ENCODE data around the gene SLAMF1. TPM values are rescaled to one million over a fixed set of nuclear protein-coding genes. Genes with fewer than 3 reads are reported as not detected.
"Not testable (repeated sequence)": the region's sequence is repeated elsewhere in the genome, so short reads cannot be mapped to it uniquely, and the experiment has no call there.

SLAMF1 gene
- polyA plus RNA-seq, 1 donor from 2014 or later: 17.2 TPM

DNA sequence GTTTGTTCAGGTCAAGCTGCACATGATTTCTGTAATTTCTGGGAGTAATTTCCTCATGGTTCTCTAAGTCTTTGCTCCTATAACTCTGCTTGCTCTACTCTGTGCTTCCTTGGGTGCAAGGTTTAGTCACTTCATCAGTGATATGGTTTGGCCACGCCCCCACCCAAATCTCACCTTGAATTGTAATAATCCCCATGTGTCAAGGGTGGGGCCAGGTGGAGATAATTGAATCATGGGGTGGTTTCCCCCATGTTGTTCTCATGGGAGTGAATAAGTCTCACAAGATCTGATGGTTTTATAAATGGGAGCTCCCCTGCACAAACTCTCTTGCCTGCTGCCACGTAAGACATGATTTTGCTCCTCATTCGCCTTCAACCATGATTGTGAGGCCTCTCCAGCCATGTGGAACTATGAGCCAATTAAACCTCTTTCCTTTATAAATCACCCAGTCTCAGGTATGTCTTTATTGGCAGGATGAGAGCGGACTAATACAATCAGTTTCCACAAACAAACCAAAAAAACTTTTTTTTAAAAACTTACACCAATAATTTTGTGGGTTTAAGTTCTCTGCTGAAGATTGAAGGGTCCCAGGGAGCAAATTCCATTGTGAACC lies 19.1 kb downstream of the SLAMF1 start:
- Mint-ChIP-seq H3K4me3 (peak overlapping the region in 3 of 4 donors; percentile 19 to 56 (median 24)), H3K4me1 (peaks cover 55 to 72% (median 67%) of the 10 kb centered on the region in 3 donors)
- H3K27ac Mint-ChIP-seq, H3K36me3 Mint-ChIP-seq, H3K9me3 Mint-ChIP-seq, H3K27me3 Mint-ChIP-seq: not testable (repeated sequence)

- peaks cover 3% of the 10 kb centered on the region for H3K27me3 Mint-ChIP-seq
- H3K4me1 Mint-ChIP-seq: peaks cover 64 to 83% (median 77%) of the 10 kb centered on the region in 3 donors
- H3K36me3 Mint-ChIP-seq: peaks cover 3% of the 10 kb centered on the region
- H3K27ac Mint-ChIP-seq: no peak overlapping the region
- peak overlapping the region in 3 of 4 donors; percentile 17 to 90 (median 90) for H3K4me3 Mint-ChIP-seq
- peaks cover 0 to 1% (median 1%) of the 10 kb centered on the region in 3 donors for H3K9me3 Mint-ChIP-seq
These were observed 20.1 kb downstream of the SLAMF1 start for GRCh38 chr1:160626509-160627342.

GRCh38 chr1:160625725-160626498 lies 20.9 kb downstream of the SLAMF1 start:
- peaks cover 0 to 1% (median 1%) of the 10 kb centered on the region in 3 donors for H3K9me3 Mint-ChIP-seq
- peak overlapping the region in 1 of 3 donors; percentile 76 for H3K27ac Mint-ChIP-seq
- H3K36me3 Mint-ChIP-seq: peaks cover 5% of the 10 kb centered on the region
- peaks cover 67 to 86% (median 83%) of the 10 kb centered on the region in 3 donors for H3K4me1 Mint-ChIP-seq
- H3K4me3 Mint-ChIP-seq: peak overlapping the region in 3 of 4 donors; percentile 59 to 90 (median 67)
- H3K27me3 Mint-ChIP-seq: peaks cover 3% of the 10 kb centered on the region

GRCh38 chr1:160625321-160625720 lies 21.5 kb downstream of the SLAMF1 start:
- Mint-ChIP-seq H3K4me3 (peak overlapping the region in 3 of 4 donors; percentile 59 to 90 (median 86)), H3K36me3 (peaks cover 5% of the 10 kb centered on the region), H3K27me3 (peaks cover 3% of the 10 kb centered on the region), H3K9me3 (peaks cover 0 to 1% (median 1%) of the 10 kb centered on the region in 3 donors), H3K27ac (peak overlapping the region in 1 of 3 donors; percentile 47), H3K4me1 (peaks cover 62 to 81% (median 80%) of the 10 kb centered on the region in 3 donors)

- peaks cover 0 to 1% (median 1%) of the 10 kb centered on the region in 3 donors for H3K9me3 Mint-ChIP-seq
- H3K4me1 Mint-ChIP-seq: peaks cover 61 to 74% (median 73%) of the 10 kb centered on the region in 3 donors
- peak overlapping the region; percentile 30 to 47 (median 39) for H3K27ac Mint-ChIP-seq
- peaks cover 5% of the 10 kb centered on the region for H3K36me3 Mint-ChIP-seq
- H3K27me3 Mint-ChIP-seq: peaks cover 3% of the 10 kb centered on the region
- peak overlapping the region; percentile 59 to 90 (median 72) for H3K4me3 Mint-ChIP-seq
These were observed 22.4 kb downstream of the SLAMF1 start for GRCh38 chr1:160624464-160624863.

DNA sequence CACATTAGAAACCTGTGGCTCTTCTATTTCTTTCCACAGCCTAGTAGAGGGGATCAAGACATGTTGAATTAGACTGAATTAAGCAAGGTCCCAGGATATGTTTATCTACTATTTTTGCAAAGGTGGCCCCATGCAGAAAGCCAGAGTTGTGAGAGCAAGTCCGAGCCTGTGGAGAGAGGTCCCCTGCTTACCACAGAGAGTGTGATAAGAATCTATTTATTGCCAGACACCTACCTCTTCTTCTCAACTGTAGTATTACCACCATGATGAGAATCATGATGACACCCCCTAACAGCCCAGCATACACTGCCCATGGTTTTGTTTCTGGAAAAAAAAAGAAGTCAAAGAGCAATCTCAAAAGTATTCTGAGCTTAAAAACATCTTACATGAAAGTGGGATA lies 23.0 kb downstream of the SLAMF1 start:
- peaks cover 3% of the 10 kb centered on the region for H3K27me3 Mint-ChIP-seq
- peaks cover 67 to 77% (median 76%) of the 10 kb centered on the region in 3 donors for H3K4me1 Mint-ChIP-seq
- peak overlapping the region; percentile 19 to 47 (median 30) for H3K27ac Mint-ChIP-seq
- H3K4me3 Mint-ChIP-seq: peak overlapping the region in 3 of 4 donors; percentile 28 to 90 (median 86)
- peaks cover 1 to 4% (median 3%) of the 10 kb centered on the region in 3 donors for H3K9me3 Mint-ChIP-seq
- peaks cover 6% of the 10 kb centered on the region for H3K36me3 Mint-ChIP-seq

DNA sequence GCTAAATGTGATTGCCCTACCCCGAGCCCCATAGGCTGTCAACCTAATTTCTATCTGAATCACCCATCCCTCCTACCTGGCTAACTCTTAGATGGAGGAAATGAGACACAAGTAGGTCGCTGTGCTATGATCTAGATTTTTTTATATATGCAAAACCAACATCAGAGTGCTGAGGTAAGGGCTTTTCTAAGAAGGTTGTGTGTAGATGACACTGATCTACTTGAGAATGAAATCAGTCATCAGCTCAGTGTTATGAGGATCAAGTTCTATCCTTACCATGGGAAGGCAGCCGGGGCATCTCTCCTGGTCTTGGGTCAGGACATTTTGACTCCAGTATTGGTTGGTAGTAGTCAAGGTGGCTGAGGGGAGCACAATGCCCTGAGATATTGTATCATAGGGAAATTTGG lies 23.6 kb downstream of the SLAMF1 start:
- Mint-ChIP-seq H3K27ac (peak overlapping the region in 1 of 3 donors; percentile 23), H3K36me3 (peaks cover 7% of the 10 kb centered on the region), H3K4me3 (peak overlapping the region; percentile 27 to 90 (median 58)), H3K27me3 (peaks cover 3% of the 10 kb centered on the region), H3K4me1 (peaks cover 69 to 75% (median 74%) of the 10 kb centered on the region in 3 donors), H3K9me3 (peaks cover 1 to 4% (median 3%) of the 10 kb centered on the region in 3 donors)

- Mint-ChIP-seq H3K9me3 (peaks cover 0 to 4% (median 2%) of the 10 kb centered on the region in 3 donors), H3K4me1 (peaks cover 66 to 72% (median 69%) of the 10 kb centered on the region in 3 donors), H3K36me3 (peaks cover 6% of the 10 kb centered on the region)
These were observed 24.2 kb downstream of the SLAMF1 start for GRCh38 chr1:160622501-160623226.

GRCh38 chr1:160621633-160622413 lies 25.0 kb downstream of the SLAMF1 start:
- H3K4me3 Mint-ChIP-seq: peak overlapping the region in 3 of 4 donors; percentile 38 to 90 (median 86)
- H3K4me1 Mint-ChIP-seq: peaks cover 60 to 64% (median 64%) of the 10 kb centered on the region in 3 donors
- H3K9me3 Mint-ChIP-seq: peaks cover 0 to 4% (median 2%) of the 10 kb centered on the region in 3 donors
- peak overlapping the region in 2 of 3 donors; percentile 44 to 92 for H3K27ac Mint-ChIP-seq
- peaks cover 2% of the 10 kb centered on the region for H3K27me3 Mint-ChIP-seq
- H3K36me3 Mint-ChIP-seq: peaks cover 5% of the 10 kb centered on the region

More at GRCh38 chr1:160622501-160623226, 24.2 kb downstream of the SLAMF1 start:
- H3K27me3 Mint-ChIP-seq: peaks cover 3% of the 10 kb centered on the region
- H3K4me3 Mint-ChIP-seq: peak overlapping the region in 3 of 4 donors; percentile 45 to 90 (median 72)
- peak overlapping the region in 1 of 3 donors; percentile 23 for H3K27ac Mint-ChIP-seq

GRCh38 chr1:160620942-160621632 lies 25.8 kb downstream of the SLAMF1 start:
- peaks cover 0 to 4% (median 2%) of the 10 kb centered on the region in 3 donors for H3K9me3 Mint-ChIP-seq
- peak overlapping the region in 3 of 4 donors; percentile 38 to 90 (median 86) for H3K4me3 Mint-ChIP-seq
- no peaks in the 10 kb centered on the region for H3K27me3 Mint-ChIP-seq
- peaks cover 58 to 59% (median 58%) of the 10 kb centered on the region in 3 donors for H3K4me1 Mint-ChIP-seq
- peak overlapping the region in 2 of 3 donors; percentile 44 to 92 for H3K27ac Mint-ChIP-seq
- H3K36me3 Mint-ChIP-seq: peaks cover 5% of the 10 kb centered on the region

DNA sequence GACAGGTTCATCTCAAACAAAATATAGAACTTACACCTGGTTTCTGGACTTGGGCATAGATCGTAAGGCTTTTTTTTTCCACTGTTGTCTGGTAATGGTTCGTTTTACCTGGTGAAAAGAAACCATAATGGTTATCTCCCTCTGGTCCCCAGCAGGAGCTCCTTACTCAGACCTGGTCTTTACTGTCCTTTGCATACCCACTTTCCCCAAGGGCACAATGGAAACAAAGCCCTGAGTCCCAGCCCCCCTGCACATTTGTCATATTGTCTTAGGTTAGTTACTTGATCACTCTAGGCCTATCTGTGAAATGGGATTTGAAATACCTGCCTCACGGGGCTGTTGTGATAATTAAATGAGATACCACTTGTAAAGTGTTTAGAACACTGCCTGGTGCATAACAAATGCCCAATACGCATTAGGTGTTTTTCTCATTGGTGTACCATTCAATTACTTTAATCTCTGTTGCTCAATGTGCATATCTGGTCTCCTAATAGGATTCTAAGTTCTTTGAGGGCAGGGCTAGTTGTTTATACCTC lies 27.0 kb downstream of the SLAMF1 start:
- Mint-ChIP-seq H3K36me3 (peaks cover 5% of the 10 kb centered on the region), H3K4me3 (no peak overlapping the region), H3K9me3 (peaks cover 0 to 4% (median 2%) of the 10 kb centered on the region in 3 donors), H3K4me1 (peaks cover 46 to 52% (median 49%) of the 10 kb centered on the region in 3 donors), H3K27me3 (no peaks in the 10 kb centered on the region), H3K27ac (no peak overlapping the region)

DNA sequence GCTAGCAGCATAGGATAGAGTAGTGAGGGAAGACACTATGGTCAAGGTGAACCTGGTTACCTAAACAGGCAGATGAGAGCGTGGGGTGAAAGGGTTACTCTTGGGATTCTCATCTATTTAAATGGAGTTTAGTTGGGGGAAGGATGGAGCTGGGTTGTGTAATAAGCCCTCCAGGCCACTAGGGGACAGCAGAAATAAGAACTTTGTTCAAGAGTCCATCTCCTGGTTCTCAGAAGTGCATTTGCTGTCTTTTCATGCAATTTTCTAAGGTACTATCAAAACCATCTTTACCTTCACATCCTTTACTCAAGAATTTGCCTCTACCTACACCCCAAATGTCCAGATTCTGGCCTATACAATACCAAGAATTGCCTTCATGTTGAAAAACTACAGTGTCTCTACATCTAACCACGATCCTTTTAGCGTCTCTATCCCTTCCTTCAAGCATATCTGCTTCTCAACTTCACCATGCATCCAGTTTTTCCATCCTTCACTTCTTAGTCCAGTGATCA lies 28.0 kb downstream of the SLAMF1 start:
- peaks cover 5% of the 10 kb centered on the region for H3K36me3 Mint-ChIP-seq
- peaks cover 37 to 43% (median 40%) of the 10 kb centered on the region in 3 donors for H3K4me1 Mint-ChIP-seq
- H3K4me3 Mint-ChIP-seq: peak overlapping the region in 1 of 4 donors; percentile 19

More for the DNA sequence above, 28.0 kb downstream of the SLAMF1 start:
- Mint-ChIP-seq H3K9me3 (peaks cover 0 to 4% (median 2%) of the 10 kb centered on the region in 3 donors), H3K27me3 (no peaks in the 10 kb centered on the region), H3K27ac (peak overlapping the region in 2 of 3 donors; percentile 1 to 14)
